Liver (tissue), 3 donors: Measurements from ENCODE around the gene ROM1.

Experiments used
- CTCF ChIP-seq: fragments of 150-350 bp; IDR thresholded peaks from 2 replicates; pipeline ENCODE4 v1.5.1; 2017; ENCODE audit warnings: improper control_type of control experiment, low read depth, low read length; ENCODE audit not compliant: missing input control
- FOXA1 ChIP-seq: IDR thresholded peaks from 2 replicates; pipeline ENCODE4 v1.6.1; 2016; ENCODE audit warnings: antibody characterized with exemption
- SP1 ChIP-seq: IDR thresholded peaks from 2 replicates; pipeline ENCODE4 v1.6.1; 2018; ENCODE audit warnings: antibody characterized with exemption, mild to moderate bottlenecking
- TAF1 ChIP-seq: conservative IDR thresholded peaks from 2 replicates; pipeline ENCODE4 v1.6.1; 2016; ENCODE audit warnings: antibody characterized with exemption, mild to moderate bottlenecking
- donor health status: healthy.
- donor health status: healthy.

DNA sequence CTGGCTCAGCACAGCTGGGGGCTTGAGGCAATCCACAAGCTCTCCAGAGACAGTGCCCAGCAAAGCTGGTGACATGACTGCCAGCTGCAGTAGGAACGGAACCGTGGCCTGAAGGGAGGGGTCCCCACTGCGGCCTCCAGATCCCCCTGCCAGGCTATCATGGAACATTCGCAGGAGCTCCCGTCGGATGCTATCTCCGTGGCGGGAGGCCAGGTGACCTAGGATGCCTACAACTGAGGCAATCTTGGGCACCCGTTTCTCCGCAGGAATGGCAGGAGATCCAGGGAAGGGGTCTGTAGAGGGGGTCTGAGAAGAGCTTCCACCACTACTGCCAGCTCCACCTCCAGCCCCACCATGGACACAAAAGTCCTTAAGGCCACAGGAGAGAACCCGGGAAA is 35.9 kb downstream of the ROM1 start:
- TF ChIP-seq TAF1, result no peak
- TF ChIP-seq FOXA1, result no peak
- no peak for TF ChIP-seq CTCF
- TF ChIP-seq SP1, result no peak
